Mucosa of descending colon (tissue), 3 donors: ENCODE data around the gene GOLGA6L6. TPM values are rescaled to one million over a fixed set of nuclear protein-coding genes. Genes with fewer than 3 reads are reported as not detected.
A peak's percentile ranks its signal among the peaks of the same experiment; 100 is the strongest.
"Not testable (repeated sequence)": the region's sequence is repeated elsewhere in the genome, so short reads cannot be mapped to it uniquely, and the experiment has no call there.

Source experiments
- ATAC-seq: fragments of 200-7000 bp; cut with Tn5 transposase; one replicate; pipeline ENCODE4 v1.9.1; 2020; ENCODE audit warnings: mild to moderate bottlenecking, moderate library complexity
- DNase-seq, 3 donors: peaks; one replicate each; pipeline ENCODE4 v3.0.0-alpha.2; 2020
- H3K36me3 ChIP-seq: fragments of 200-600 bp; one replicate; pipeline ENCODE4 v1.8.0; 2021; ENCODE audit warnings: low read depth, mild to moderate bottlenecking
- H3K4me1 ChIP-seq: fragments of 200-600 bp; one replicate; pipeline ENCODE4 v1.8.0; 2021; ENCODE audit warnings: low read depth, mild to moderate bottlenecking
- H3K4me3 ChIP-seq: fragments of 200-600 bp; one replicate; pipeline ENCODE4 v1.8.0; 2021; ENCODE audit warnings: mild to moderate bottlenecking
- H3K9me3 ChIP-seq: fragments of 200-600 bp; one replicate; pipeline ENCODE4 v1.8.0; 2021; ENCODE audit warnings: mild to moderate bottlenecking
- intact Hi-C, 2 donors: fragments of 100-400 bp; cut with DNase I in 1 of 2; cut with micrococcal nuclease in 1 of 2; formaldehyde crosslinking; loops; one replicate each; pipeline versions ENCODE4 v1.11.0 to v1.11.1; 2022; cut with DNase I, micrococcal nuclease
- long read RNA-seq, 2 donors: library from polyadenylated mRNA; unstranded; transcript quantifications; one replicate each; pipeline ENCODE4 v2.0.0, GENCODE V29; 2019 to 2021
- total RNA-seq, 3 donors: library from RNA; stranded (reverse); fragmentation: NEBNext Ultra II Directional in 2 of 3; extraction: Animal tissue kit (Norgen Biotek cat#: 25700) in 2 of 3; gene quantifications; one replicate each; pipeline versions ENCODE4 v1.2.1 to v1.2.4, GENCODE V29; 2021 to 2023
- donor health status: DM: no; HTN: no; CAD: no; lungs with moderate emphysema.
- donor health status: DM: no; HTN: no; CAD: no.
- donor health status: DM: no; HTN: yes; CAD: no.

GOLGA6L6 gene, protein sequence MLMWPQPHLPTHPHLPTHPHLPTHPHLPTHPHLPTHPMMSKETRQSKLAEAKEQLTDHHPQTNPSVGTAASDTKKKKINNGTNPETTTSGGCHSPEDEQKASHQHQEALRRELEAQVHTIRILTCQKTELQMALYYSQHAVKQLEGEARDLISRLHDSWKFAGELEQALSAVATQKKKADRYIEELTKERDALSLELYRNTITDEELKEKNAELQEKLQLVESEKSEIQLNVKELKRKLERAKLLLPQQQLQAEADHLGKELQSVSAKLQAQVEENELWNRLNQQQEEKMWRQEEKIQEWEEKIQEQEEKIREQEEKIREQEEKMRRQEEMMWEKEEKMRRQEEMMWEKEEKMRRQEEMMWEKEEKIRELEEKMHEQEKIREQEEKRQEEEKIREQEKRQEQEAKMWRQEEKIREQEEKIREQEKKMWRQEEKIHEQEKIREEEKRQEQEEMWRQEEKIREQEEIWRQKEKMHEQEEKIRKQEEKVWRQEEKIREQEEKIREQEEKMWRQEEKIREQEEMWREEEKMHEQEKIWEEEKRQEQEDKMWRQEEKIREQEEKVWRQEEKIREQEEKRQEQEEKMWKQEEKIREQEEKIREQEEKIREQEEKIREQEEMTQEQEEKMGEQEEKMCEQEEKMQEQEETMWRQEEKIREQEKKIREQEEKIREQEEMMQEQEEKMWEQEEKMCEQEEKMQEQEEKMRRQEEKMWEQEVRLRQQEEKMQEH
- total RNA-seq = not detected
- long read RNA-seq, donor 1 = 0 reads
- long read RNA-seq, donor 2 = 0 reads

DNA sequence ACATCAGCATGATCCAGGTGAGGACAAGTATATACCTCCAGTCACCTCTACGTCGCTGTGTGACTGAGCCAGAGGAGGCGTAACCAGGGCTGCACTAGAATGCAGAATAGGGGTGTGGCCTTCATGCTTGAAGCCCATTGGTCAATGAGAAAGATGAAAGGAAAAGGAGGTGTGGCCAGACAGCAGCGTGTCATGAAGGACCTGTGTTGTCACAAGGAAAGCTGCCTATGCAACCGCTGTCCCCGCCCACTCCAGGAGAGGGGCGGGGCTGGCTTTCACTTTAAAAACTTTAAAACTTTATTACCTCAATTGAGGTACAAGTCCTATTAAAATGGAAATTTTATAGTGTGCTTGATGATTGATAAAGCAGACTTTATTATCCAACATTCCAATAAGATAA, at the start of gene GOLGA6L6:
TSS of gene GOLGA6L6 (minus strand) at position 101 of the 400 bp plus-strand sequence. CDS start at position 10, 91 bp downstream.
- ATAC-seq, DNase-seq, intact Hi-C loops, H3K36me3 ChIP-seq, H3K4me1 ChIP-seq, H3K4me3 ChIP-seq, H3K9me3 ChIP-seq: not testable (repeated sequence)

DNA sequence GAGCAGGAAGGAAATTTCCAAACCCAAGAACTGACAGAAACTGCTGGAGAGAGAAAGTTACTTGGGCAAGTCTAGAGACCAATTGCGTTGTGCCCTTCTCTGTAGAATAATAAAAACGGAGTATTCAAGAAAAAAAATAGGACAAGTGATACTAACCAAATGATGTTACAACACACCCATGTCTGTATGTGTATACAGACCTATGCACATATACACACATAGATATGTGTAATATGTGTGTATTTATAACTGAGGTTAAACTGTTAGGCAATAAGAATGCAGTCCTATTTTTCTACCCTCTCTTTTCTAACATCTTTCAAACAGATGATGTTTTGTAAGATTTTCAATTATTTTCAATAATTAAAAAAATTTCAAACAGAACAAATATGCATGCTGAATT, 48.5 kb upstream of the GOLGA6L6 start:
- H3K4me1 ChIP-seq, DNase-seq, H3K9me3 ChIP-seq, intact Hi-C loops, H3K36me3 ChIP-seq, H3K4me3 ChIP-seq, ATAC-seq: not testable (repeated sequence)

DNA sequence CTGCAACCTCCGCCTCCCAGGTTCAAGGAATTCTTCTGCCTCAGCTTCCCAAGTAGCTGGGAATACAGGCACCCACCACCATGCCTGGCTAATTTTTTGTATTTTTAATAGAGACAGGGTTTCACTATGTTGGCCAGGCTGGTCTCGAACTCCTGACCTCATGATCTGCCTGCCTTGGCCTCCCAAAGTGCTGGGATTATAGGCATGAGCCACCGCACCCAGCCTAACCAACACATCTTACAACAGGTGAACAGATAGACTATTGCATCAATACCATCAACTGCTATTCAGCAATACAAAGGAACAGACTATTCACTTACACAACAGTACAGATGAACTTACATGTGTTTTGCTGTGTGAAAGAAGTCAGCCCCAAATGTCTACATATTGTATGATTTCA, 45.2 kb upstream of the GOLGA6L6 start:
- intact Hi-C loops, ATAC-seq, DNase-seq, H3K9me3 ChIP-seq, H3K4me3 ChIP-seq, H3K36me3 ChIP-seq, H3K4me1 ChIP-seq: not testable (repeated sequence)

DNA sequence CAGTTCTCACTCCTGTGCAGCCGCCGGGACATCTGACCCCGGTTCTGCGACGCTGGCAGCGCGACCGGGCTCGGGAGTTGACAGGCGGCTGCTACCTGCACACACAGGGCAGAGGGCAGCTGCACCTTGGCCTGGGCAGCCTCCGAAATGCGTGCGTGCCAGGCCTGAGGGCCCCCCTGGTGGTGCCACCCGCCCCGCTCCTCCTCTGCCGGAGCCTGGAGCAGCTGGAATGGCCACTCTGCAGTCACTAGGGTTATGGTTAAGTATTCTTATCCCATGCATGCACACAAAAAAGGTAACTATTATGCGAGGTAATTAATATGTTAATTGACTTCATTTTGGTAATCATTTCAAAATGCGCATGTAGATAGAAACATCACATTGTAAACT, 41.1 kb upstream of the GOLGA6L6 start:
- DNase-seq = peak in 1 of 3 donors; percentile 19
- ATAC-seq, H3K9me3 ChIP-seq, H3K4me3 ChIP-seq, H3K4me1 ChIP-seq, intact Hi-C loops, H3K36me3 ChIP-seq: not testable (repeated sequence)

DNA sequence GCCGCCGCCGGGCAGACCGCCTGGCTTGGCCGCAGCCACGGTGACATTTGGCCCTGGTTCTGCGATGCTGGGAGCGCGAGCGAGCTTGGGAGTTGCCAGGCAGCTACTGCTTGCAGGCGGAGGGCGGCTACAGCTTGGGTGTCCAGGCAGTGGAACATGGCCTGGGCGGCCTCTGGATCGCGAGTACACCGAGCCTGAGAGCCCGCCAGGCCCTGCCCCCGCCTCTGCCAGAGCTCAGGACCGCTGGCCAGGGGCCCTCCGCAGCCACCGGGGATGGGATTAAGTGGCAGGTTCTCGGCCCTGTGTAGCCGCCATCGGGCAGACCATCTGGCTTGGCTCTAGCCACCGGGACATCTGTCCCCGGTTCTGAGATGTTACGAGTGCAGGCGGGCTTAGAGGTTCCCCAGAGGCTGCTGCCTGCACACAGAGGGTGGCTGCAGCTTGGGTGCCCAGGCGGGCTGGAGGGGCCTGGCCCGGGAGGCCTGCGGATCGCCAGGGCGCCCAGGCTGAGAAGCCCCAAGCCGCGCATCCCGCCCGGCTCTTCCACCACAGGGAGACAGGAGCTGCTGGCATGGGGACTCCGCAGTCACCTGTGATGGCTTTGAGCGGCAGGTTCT, 40.6 kb upstream of the GOLGA6L6 start:
- intact Hi-C loops, H3K4me3 ChIP-seq, H3K36me3 ChIP-seq, H3K4me1 ChIP-seq, ATAC-seq, DNase-seq, H3K9me3 ChIP-seq: not testable (repeated sequence)

DNA sequence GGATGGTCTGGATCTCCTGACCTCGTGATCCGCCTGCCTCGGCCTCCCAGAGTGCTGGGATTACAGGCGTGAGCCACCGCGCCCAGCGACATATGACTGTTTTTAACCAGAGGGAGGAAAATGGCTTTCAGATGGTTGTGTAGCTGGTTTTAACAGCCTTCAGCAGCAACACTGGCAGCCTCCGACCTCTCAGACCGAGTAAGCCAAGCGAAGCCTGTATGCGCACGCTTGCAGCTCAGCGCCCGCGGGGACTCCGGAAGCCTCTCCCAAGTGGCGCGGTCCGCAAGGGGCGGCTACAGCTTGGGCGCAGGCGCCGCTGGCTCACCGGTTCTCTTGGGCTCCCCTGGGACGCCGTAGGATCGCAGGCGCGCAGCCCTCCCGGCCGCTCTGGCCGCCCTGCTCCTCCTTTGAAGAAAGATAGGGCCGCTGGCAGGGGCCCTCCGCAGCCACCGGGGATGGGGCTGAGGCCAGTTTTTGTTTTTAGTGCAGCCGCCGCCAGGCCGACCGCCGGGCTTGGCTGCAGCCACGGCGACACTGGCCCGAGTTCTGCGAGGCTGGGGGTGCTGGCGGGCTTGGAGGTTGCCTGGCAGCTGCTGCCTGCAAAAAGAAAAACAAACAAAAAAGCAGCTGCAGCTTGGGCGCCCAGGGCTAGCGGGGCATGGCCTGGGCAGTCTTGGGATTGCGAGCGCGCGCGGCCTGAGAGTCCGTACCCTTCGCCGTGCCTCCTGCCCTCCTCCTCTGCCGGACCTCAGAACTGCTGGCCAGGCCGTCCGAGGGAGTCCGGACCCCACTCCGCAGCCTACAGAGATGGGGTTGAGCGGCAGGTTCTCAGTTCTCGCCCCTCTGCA, 39.9 kb upstream of the GOLGA6L6 start:
- not testable (repeated sequence) for H3K9me3 ChIP-seq, ATAC-seq

DNA sequence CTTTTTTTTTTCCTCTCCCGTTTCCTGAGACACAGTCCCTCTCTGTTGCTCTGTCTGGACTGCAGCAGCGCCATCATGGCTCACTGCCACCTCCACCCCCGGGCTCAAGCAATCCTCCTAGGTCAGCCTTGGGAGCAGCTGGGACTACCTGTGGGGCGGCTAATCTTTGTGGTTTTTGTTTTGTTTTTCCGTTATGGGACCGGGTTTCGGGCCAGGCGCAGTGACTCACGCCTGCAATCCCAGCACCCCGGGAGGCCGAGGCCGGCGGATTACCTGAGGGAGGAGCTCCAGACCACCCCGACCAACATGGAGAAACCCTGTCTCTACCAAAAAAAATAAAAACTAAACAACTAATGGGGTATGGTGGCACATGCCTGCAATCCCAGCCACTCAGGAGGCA, 38.1 kb upstream of the GOLGA6L6 start:
- DNase-seq, ATAC-seq, H3K4me1 ChIP-seq, H3K4me3 ChIP-seq, intact Hi-C loops, H3K9me3 ChIP-seq, H3K36me3 ChIP-seq: not testable (repeated sequence)

More for the DNA sequence above, 39.9 kb upstream of the GOLGA6L6 start:
- intact Hi-C loops, H3K4me3 ChIP-seq, H3K36me3 ChIP-seq, H3K4me1 ChIP-seq: not testable (repeated sequence)
- DNase-seq = peak in 1 of 3 donors; percentile 19

DNA sequence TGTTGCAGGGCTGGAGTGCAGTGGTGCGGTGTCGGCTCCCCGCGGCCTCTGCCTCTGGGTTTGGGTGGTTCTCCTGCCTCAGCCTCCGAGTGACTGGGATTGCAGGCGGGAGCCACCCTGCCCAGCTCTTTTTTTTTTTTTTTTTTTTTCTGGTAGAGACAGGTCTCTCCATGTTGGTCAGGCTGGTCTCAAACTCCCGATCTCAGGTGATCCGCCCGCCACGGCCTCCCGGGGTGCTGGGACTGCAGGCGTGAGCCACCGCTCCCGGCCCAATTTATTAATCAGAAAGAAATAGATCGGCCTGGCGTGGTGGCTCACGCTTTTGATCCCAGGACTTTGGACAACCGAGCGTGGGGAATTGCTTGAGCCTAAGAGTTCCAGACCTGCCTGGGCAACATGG, 9.7 kb upstream of the GOLGA6L6 start:
- H3K4me1 ChIP-seq, intact Hi-C loops, H3K9me3 ChIP-seq, ATAC-seq, H3K36me3 ChIP-seq, H3K4me3 ChIP-seq: not testable (repeated sequence)
- peak in 1 of 3 donors; percentile 48 for DNase-seq

DNA sequence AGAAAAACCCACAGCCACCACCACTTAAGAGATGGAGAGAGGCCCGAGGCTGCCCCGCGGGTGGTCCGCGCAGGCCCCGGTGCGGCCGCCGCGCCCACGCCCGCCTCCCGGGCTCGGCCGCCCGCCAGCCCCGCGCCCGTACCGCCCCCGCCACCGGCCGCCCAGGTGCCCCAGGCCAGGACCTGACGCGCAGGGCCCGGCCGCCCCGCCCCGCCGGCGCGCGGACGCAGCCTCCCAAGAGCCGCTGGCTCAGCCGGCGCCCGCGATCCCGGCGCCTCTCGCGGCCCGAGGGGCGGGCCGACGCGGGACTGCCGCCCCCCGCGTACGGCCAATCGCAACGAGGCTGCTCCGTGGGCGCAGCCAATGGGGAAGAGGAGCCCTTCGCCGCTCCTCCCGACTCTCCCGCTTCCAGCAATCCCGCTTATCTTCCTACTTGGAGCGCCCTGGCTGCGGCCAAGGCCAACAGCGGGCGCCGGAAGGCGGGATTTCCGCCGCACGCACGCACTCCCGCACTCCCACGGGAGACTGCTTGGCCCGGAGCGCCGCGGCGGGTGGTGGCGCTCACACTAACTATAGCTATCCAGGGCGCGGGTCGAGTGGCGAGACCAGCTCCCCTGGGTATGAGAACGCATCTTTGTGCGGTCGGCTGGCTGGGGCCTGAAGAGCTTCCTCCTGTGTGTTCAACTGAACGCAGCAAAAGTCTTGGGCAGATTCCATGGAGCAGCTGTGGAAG, 35.5 kb downstream of the GOLGA6L6 start:
- ATAC-seq, intact Hi-C loops, H3K4me1 ChIP-seq: not testable (repeated sequence)

DNA sequence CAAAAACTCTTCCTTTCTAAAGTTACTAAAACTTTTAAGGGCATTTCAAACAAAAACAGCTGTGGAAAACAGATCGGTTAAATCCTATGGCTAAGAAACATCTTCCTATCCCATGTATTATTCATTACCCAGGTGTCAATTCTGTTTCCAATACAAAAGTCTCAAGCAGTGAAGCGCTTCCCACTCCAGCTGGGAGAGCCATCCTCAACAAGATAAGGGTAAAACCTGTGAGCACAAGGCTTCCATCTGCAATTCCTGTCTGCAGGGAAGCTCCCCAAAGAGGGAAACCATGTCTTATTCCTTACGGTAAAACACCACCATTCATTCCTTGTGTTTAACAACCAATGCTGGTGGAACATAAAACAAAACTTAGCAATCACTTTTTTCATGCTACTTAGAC, 38.8 kb downstream of the GOLGA6L6 start:
- H3K4me1 ChIP-seq, DNase-seq, intact Hi-C loops, H3K9me3 ChIP-seq, ATAC-seq, H3K36me3 ChIP-seq, H3K4me3 ChIP-seq: not testable (repeated sequence)

More for the DNA sequence above, 35.5 kb downstream of the GOLGA6L6 start:
- not testable (repeated sequence) for H3K9me3 ChIP-seq, DNase-seq, H3K4me3 ChIP-seq, H3K36me3 ChIP-seq

DNA sequence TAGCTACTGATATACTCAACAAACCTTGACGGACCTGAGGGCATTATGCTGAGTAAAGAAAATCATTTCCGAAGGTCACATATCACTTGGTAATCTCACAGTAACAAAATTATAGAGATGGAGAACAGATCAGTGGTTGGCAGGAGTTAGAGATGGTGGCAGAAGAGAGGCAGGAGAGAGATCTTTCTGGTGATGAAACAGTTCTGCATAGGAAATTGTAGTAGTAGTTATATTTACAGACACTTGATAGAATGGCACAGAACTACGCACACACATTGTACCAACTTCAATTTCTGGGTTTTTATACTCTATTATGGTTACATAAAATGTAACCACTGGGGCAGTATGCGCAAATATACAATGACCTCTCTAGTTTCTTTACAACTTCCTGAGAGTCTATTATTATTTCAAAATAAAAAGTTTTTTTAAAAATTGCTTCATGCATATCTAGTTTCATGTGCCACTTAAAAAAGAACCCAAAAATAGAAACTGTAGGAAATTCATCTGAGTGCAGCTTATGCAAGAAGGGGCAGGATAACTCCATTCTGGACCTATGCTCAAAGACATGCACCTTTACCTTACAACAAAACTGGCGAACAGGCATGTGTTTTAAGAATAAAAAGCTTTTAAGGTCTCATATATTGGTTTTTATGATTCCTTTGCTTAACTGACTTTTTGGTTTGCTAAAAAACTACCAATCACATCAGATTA, 39.9 kb downstream of the GOLGA6L6 start:
- DNase-seq, H3K4me1 ChIP-seq, H3K36me3 ChIP-seq, intact Hi-C loops, H3K4me3 ChIP-seq, ATAC-seq, H3K9me3 ChIP-seq: not testable (repeated sequence)

DNA sequence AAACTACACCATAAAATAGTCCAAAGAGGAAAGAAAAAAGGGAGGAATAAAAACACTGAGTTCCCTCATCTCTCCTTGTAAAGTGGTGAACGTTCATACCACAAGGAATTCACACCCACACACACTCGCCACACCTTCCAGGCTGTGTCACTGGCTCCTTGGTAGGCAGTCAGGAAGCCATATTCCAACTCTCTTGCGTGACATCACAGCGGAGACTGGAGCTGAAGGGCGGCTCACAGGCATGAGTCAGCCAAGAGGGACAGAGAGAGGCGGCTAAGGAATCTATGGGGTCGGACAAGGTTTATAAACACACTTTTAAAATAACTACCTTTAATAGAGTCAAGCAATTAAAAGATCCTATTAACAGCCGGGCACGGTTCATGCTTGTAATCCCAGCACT, 43.8 kb downstream of the GOLGA6L6 start:
- H3K36me3 ChIP-seq, H3K9me3 ChIP-seq, H3K4me1 ChIP-seq, ATAC-seq, DNase-seq, intact Hi-C loops, H3K4me3 ChIP-seq: not testable (repeated sequence)
